ENCODE data around the gene INSIG1. TPM values are rescaled to one million over a fixed set of nuclear protein-coding genes. Genes with fewer than 3 reads are reported as not detected.

The INSIG1 gene
- total and polyA plus RNA-seq, 2 experiments from 2014 or later = 70.3 to 131 TPM

DNA sequence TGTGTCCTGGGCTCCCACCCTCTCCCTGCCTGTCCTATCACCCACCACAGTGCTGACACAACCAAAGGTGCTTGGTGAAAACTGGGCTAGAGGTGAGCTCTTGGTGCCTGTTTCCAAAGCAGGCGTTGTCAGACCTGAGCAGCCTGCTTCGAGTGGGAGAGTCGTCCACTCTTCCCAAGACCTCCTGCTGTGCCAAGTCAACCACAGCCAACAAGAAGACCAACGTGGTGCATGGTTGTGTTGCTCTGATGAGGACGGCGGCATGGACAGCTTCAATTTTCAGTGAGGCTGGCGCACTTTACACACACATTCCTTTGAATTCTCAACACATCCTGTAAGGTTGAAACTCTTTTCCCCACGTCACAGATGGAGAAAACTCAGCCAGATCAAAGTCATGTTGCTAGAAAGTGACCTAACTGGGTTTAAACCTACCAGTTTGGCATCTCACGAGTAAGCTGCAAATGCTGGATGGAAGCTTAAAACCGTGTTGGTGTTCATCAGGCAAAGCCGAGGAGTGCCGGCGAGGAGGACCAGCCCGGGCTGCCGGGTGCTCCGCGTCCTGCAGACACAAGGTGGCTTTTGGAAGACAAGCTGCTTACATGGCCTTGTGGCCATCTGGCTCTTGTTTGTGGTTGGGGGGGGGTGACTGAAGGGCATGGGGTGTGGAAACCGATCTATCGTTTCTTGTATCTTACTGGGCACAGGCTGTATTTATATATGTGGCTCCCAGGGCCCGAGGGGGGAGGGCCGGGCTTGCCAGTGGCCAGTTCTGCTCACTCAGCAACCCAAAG lies 39.3 kb downstream of the INSIG1 start:
- Mint-ChIP-seq H3K4me3 (no peak overlapping the region), H3K9me3 (no peaks in the 10 kb centered on the region; the same call in 2 of the 3 replicates), H3K36me3 (ENCODE audit: low read depth) (no peaks in the 10 kb centered on the region; the same call in 2 of the 3 replicates), H3K4me1 (0 out of 3 replicates have a peak, but pooled peaks cover 3% of the 10 kb centered on the region), H3K27ac (no peak overlapping the region), H3K27me3 (ENCODE audit: insufficient read depth, low read depth, poor library complexity) (peaks cover 2% of the 10 kb centered on the region)
- Histone ChIP-seq H3K4me2 (no peak overlapping the region), H2AFZ (no peak overlapping the region), H3K9me2 (ENCODE audit: insufficient read depth) (no peaks in the 10 kb centered on the region), H3K4me1 (ENCODE audit: insufficient read depth) (no peaks in the 10 kb centered on the region), H3K79me2 (replicated peaks; ENCODE audit: insufficient read depth) (no peaks in the 10 kb centered on the region), H3K27me3 (ENCODE audit: insufficient read depth) (no peaks in the 10 kb centered on the region), H3F3A (replicated peaks; ENCODE audit: low read depth) (no peaks in the 10 kb centered on the region), H3K36me3 (ENCODE audit: insufficient read depth) (no peaks in the 10 kb centered on the region), H3K4me3 (no peak overlapping the region), H4K20me1 (replicated peaks; ENCODE audit: insufficient read depth) (no peaks in the 10 kb centered on the region), H3K27ac (ENCODE audit: low read depth) (no peak overlapping the region)
- no peak for ATAC-seq
- TF ChIP-seq JUNB (IDR thresholded peaks at IDR 0.05; ENCODE audit: unreplicated experiment) (no peak), EZH2phosphoT487 (IDR thresholded peaks at IDR 0.05; ENCODE audit: unreplicated experiment) (no peak)
- no peak for DNase-seq (ENCODE audit: low spot score)

DNA sequence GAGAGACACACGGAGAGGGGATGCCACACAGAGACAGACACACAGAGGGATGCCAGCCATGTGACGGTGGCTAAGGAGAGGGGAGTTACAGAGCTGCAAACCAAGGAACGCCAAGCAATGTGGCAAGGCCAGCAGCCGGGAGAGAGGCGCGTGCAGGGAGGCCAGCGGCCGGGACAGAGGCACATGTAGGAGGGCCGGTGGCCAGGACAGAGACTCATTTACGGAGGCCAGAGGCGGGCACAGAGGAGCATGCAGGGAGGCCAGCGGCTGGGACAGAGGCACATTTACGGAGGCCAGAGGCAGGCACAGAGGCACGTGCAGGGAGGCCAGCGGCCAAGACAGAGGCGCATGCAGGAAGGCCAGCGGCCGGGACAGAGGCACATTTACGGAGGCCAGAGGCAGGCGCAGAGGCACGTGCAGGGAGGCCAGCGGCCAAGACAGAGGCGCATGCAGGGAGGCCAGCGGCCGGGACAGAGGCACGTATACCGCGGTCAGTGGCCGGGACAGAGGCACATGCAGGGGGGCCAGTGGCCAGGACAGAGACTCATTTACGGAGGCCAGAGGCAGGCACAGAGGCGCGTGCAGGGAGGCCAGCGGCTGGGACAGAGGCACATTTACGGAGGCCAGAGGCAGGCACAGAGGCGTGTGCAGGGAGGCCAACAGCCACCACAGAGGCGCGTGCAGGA lies 40.4 kb downstream of the INSIG1 start:
- no peaks in the 10 kb centered on the region; the same call in 2 of the 3 replicates for H3K9me3 Mint-ChIP-seq
- Histone ChIP-seq H3K27me3 (ENCODE audit: insufficient read depth) (no peaks in the 10 kb centered on the region), H3K4me2 (no peak overlapping the region), H3F3A (replicated peaks; ENCODE audit: low read depth) (no peaks in the 10 kb centered on the region), H3K9me2 (ENCODE audit: insufficient read depth) (no peaks in the 10 kb centered on the region), H2AFZ (0 out of 2 replicates have a peak overlapping the region, but pooled peaks have one; percentile 20), H3K36me3 (ENCODE audit: insufficient read depth) (no peaks in the 10 kb centered on the region), H3K4me3 (no peak overlapping the region), H4K20me1 (replicated peaks; ENCODE audit: insufficient read depth) (no peaks in the 10 kb centered on the region), H3K79me2 (replicated peaks; ENCODE audit: insufficient read depth) (no peaks in the 10 kb centered on the region), H3K4me1 (ENCODE audit: insufficient read depth) (no peaks in the 10 kb centered on the region), H3K27ac (ENCODE audit: low read depth) (no peak overlapping the region)
- peaks cover 2% of the 10 kb centered on the region for H3K27me3 Mint-ChIP-seq (ENCODE audit: insufficient read depth, low read depth, poor library complexity)
- TF ChIP-seq, protein P1, sequence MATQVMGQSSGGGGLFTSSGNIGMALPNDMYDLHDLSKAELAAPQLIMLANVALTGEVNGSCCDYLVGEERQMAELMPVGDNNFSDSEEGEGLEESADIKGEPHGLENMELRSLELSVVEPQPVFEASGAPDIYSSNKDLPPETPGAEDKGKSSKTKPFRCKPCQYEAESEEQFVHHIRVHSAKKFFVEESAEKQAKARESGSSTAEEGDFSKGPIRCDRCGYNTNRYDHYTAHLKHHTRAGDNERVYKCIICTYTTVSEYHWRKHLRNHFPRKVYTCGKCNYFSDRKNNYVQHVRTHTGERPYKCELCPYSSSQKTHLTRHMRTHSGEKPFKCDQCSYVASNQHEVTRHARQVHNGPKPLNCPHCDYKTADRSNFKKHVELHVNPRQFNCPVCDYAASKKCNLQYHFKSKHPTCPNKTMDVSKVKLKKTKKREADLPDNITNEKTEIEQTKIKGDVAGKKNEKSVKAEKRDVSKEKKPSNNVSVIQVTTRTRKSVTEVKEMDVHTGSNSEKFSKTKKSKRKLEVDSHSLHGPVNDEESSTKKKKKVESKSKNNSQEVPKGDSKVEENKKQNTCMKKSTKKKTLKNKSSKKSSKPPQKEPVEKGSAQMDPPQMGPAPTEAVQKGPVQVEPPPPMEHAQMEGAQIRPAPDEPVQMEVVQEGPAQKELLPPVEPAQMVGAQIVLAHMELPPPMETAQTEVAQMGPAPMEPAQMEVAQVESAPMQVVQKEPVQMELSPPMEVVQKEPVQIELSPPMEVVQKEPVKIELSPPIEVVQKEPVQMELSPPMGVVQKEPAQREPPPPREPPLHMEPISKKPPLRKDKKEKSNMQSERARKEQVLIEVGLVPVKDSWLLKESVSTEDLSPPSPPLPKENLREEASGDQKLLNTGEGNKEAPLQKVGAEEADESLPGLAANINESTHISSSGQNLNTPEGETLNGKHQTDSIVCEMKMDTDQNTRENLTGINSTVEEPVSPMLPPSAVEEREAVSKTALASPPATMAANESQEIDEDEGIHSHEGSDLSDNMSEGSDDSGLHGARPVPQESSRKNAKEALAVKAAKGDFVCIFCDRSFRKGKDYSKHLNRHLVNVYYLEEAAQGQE (IDR thresholded peaks at IDR 0.05; ENCODE audit: unreplicated experiment) = no peak
- TF ChIP-seq, protein P2, sequence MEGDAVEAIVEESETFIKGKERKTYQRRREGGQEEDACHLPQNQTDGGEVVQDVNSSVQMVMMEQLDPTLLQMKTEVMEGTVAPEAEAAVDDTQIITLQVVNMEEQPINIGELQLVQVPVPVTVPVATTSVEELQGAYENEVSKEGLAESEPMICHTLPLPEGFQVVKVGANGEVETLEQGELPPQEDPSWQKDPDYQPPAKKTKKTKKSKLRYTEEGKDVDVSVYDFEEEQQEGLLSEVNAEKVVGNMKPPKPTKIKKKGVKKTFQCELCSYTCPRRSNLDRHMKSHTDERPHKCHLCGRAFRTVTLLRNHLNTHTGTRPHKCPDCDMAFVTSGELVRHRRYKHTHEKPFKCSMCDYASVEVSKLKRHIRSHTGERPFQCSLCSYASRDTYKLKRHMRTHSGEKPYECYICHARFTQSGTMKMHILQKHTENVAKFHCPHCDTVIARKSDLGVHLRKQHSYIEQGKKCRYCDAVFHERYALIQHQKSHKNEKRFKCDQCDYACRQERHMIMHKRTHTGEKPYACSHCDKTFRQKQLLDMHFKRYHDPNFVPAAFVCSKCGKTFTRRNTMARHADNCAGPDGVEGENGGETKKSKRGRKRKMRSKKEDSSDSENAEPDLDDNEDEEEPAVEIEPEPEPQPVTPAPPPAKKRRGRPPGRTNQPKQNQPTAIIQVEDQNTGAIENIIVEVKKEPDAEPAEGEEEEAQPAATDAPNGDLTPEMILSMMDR (conservative IDR thresholded peaks at IDR 0.05; ENCODE audit: low read depth in 2 of 2) = no peak
- no peak for TF ChIP-seq POLR2AphosphoS5 (IDR thresholded peaks at IDR 0.05; ENCODE audit: low read depth)
- no peaks in the 10 kb centered on the region; the same call in 2 of the 3 replicates for H3K36me3 Mint-ChIP-seq (ENCODE audit: low read depth)
- no peak for ATAC-seq
- no peak overlapping the region for H3K4me3 Mint-ChIP-seq
- 0 out of 3 replicates have a peak, but pooled peaks cover 3% of the 10 kb centered on the region for H3K4me1 Mint-ChIP-seq
- no peak overlapping the region for H3K27ac Mint-ChIP-seq
- no peak for DNase-seq (ENCODE audit: low spot score)

Measured in GM23338 (cell line).